ENCODE data around the gene PTRH1. TPM values are rescaled to one million over a fixed set of nuclear protein-coding genes. Genes with fewer than 3 reads are reported as not detected.

The PTRH1 gene
- total and polyA plus RNA-seq, 7 donors: 7.9 to 44.6 (median 21.8) TPM

GRCh38 chr9:127680846-127681245, 34.6 kb downstream of the PTRH1 start:
- intact Hi-C loops (cut with DNase I): no loop called here
- no peak for TF ChIP-seq CTCF (IDR thresholded peaks at IDR 0.05)
- 85 to 94% (median 91%) methylated on average over 9 of the region's 9 CpGs for WGBS, 3 donors
- ATAC-seq: no peak
- Histone ChIP-seq H3K36me3 (ENCODE audit: insufficient read depth in 1 of 2, low read depth in 1 of 2) (peaks cover 0 to 50% of the 10 kb centered on the region in 2 donors), H3K27ac (no peak overlapping the region), H3K4me3 (no peak overlapping the region), H3K9me3 (no peaks in the 10 kb centered on the region), H3K27me3 (ENCODE audit: insufficient read depth in 3 of 3, low read length in 2 of 3) (no peaks in the 10 kb centered on the region), H3K4me1 (peaks cover 14% of the 10 kb centered on the region)
- DNase-seq: no peak

- peaks cover 14% of the 10 kb centered on the region for H3K4me1 ChIP-seq
- no peak overlapping the region for H3K27ac ChIP-seq
- H3K27me3 ChIP-seq (ENCODE audit: insufficient read depth in 3 of 3, low read length in 2 of 3): no peaks in the 10 kb centered on the region
- TF ChIP-seq CTCF (IDR thresholded peaks at IDR 0.05): no peak
- DNase-seq (no peak), ATAC-seq (no peak)
- WGBS, 3 donors: 91 to 97% (median 91%) methylated on average over 11 of the region's 11 CpGs
- no peak overlapping the region for H3K4me3 ChIP-seq
- H3K9me3 ChIP-seq: no peaks in the 10 kb centered on the region
- peaks cover 0 to 56% of the 10 kb centered on the region in 2 donors for H3K36me3 ChIP-seq (ENCODE audit: insufficient read depth in 1 of 2, low read depth in 1 of 2)
- intact Hi-C loops (cut with DNase I): no loop called here
Measured at GRCh38 chr9:127680226-127680625, 35.2 kb downstream of the PTRH1 start.

GRCh38 chr9:127679506-127679905, 36.0 kb downstream of the PTRH1 start:
- H3K4me1 ChIP-seq: peaks cover 14% of the 10 kb centered on the region
- ATAC-seq (no peak), DNase-seq (no peak)
- TF ChIP-seq CTCF (IDR thresholded peaks at IDR 0.05): no peak
- H3K4me3 ChIP-seq: no peak overlapping the region
- intact Hi-C loops (cut with DNase I): no loop called here
- 86 to 95% (median 90%) methylated on average over 2 of the region's 2 CpGs for WGBS, 3 donors
- H3K27ac ChIP-seq: no peak overlapping the region
- H3K9me3 ChIP-seq: no peaks in the 10 kb centered on the region
- H3K27me3 ChIP-seq (ENCODE audit: insufficient read depth in 3 of 3, low read length in 2 of 3): no peaks in the 10 kb centered on the region
- peaks cover 0 to 57% of the 10 kb centered on the region in 2 donors for H3K36me3 ChIP-seq (ENCODE audit: insufficient read depth in 1 of 2, low read depth in 1 of 2)

- H3K4me1 ChIP-seq: peaks cover 4% of the 10 kb centered on the region
- no peaks in the 10 kb centered on the region for H3K9me3 ChIP-seq
- no peak for DNase-seq
- H3K36me3 ChIP-seq (ENCODE audit: insufficient read depth in 1 of 2, low read depth in 1 of 2): peaks cover 0 to 78% of the 10 kb centered on the region in 2 donors
- intact Hi-C loops (cut with DNase I): no loop called here
- H3K4me3 ChIP-seq: no peak overlapping the region
- WGBS, 3 donors: 64 to 71% (median 68%) methylated on average over 12 of the region's 12 CpGs
- TF ChIP-seq CTCF (IDR thresholded peaks at IDR 0.05): no peak
- H3K27me3 ChIP-seq (ENCODE audit: insufficient read depth in 3 of 3, low read length in 2 of 3): no peaks in the 10 kb centered on the region
- no peak overlapping the region for H3K27ac ChIP-seq
- peak; percentile 87 to 94 (median 88) for ATAC-seq
Measured at GRCh38 chr9:127676638-127677037, 38.8 kb downstream of the PTRH1 start.

GRCh38 chr9:127673234-127673633, 42.2 kb downstream of the PTRH1 start:
- no peak for TF ChIP-seq CTCF (IDR thresholded peaks at IDR 0.05)
- H3K27me3 ChIP-seq (ENCODE audit: insufficient read depth in 3 of 3, low read length in 2 of 3): no peaks in the 10 kb centered on the region
- peaks cover 0 to 71% of the 10 kb centered on the region in 2 donors for H3K36me3 ChIP-seq (ENCODE audit: insufficient read depth in 1 of 2, low read depth in 1 of 2)
- H3K4me3 ChIP-seq: no peak overlapping the region
- intact Hi-C loops (cut with DNase I): loop anchor here in 1 of 2 donors (5.0 kb wide), 1 partner anchor 56 kb away; no protein-coding TSS in a partner anchor
- DNase-seq (no peak), ATAC-seq (no peak)
- H3K4me1 ChIP-seq: peaks cover 4% of the 10 kb centered on the region
- no peaks in the 10 kb centered on the region for H3K9me3 ChIP-seq
- 84 to 86% (median 86%) methylated on average over 7 of the region's 7 CpGs for WGBS, 3 donors
- no peak overlapping the region for H3K27ac ChIP-seq
